Psoas muscle (tissue), 8 donors: ENCODE measurements around the gene PRICKLE1. TPM values are rescaled to one million over a fixed set of nuclear protein-coding genes. Genes with fewer than 3 reads are reported as not detected.

Source experiments
- ATAC-seq, 4 donors: fragments of 200-7000 bp; cut with Tn5 transposase; one replicate each; pipeline ENCODE4 v1.9.1; 2020; ENCODE audit warnings: moderate library complexity in 3 of 4, mild to moderate bottlenecking in 2 of 4
- DNase-seq, 2 donors: peaks; one replicate each; pipeline ENCODE4 v3.0.0-alpha.2; 2020
- H3K27ac ChIP-seq: fragments of 200-600 bp; one replicate; pipeline ENCODE4 v1.8.0; 2022
- H3K27me3 ChIP-seq, 3 donors: fragments of 200-600 bp in 1 of 3; one replicate each; pipeline versions ENCODE4 v1.6.1 to v1.8.0; 2013 to 2022; ENCODE audit warnings: low read length in 2 of 3, mild to moderate bottlenecking in 2 of 3, moderate library complexity in 1 of 3; ENCODE audit not compliant: insufficient read depth in 3 of 3
- H3K36me3 ChIP-seq, 2 donors: fragments of 200-600 bp in 1 of 2; one replicate each; pipeline versions ENCODE4 v1.6.1 to v1.8.0; 2013 to 2022; ENCODE audit warnings: low read depth in 1 of 2, mild to moderate bottlenecking in 1 of 2, moderate library complexity in 1 of 2; ENCODE audit not compliant: insufficient read depth in 1 of 2
- H3K4me1 ChIP-seq: fragments of 200-600 bp; one replicate; pipeline ENCODE4 v1.8.0; 2022
- H3K4me3 ChIP-seq: fragments of 200-600 bp; one replicate; pipeline ENCODE4 v1.8.0; 2022; ENCODE audit warnings: mild to moderate bottlenecking
- H3K9me3 ChIP-seq: fragments of 200-600 bp; one replicate; pipeline ENCODE4 v1.8.0; 2022
- WGBS, 3 donors: extraction: QIAGEN DNeasy Blood & Tissue Kit; methylation state at CpG; one replicate each; pipeline versions ENCODE4 v1.1.6 to v1.1.7; 2013; 5-methylcytosine and 5-hydroxymethylcytosine counted together
- intact Hi-C, 2 donors: fragments of 100-400 bp; cut with DNase I; formaldehyde crosslinking; loops; one replicate each; pipeline versions ENCODE4 v1.11.0 to v1.14.2; 2022
- polyA plus RNA-seq, 3 donors: library from polyadenylated mRNA; stranded (reverse); fragments of 200-250 nt; gene quantifications; one replicate each; pipeline ENCODE4 v1.2.3, GENCODE V29; 2013
- total RNA-seq, 4 donors: library from RNA; stranded (reverse); fragmentation: NEBNext Ultra II Directional in 2 of 4; extraction: Animal tissue kit (Norgen Biotek cat#: 25700) in 2 of 4; gene quantifications; one replicate each; pipeline versions ENCODE4 v1.2.1 to v1.2.4, GENCODE V29; 2021 to 2023
- TF ChIP-seq, protein P1 (sequence below): fragments of 200-600 bp; IDR thresholded peaks from one replicate; pipeline ENCODE4 v1.8.0; 2022; ENCODE audit warnings: antibody characterized with exemption
- donor health status: healthy with polysubstance abuse.
- donor health status: DM: no; HTN: no; CAD: no; lungs with moderate emphysema.
- donor health status: Bipolar disorder and iron deficiency.
- donor health status: healthy.
- donor health status: DM: yes; HTN: yes; CAD: no.
- donor health status: DM: no; HTN: no; CAD: no.
- donor health status: DM: no; HTN: no; CAD: no.
- donor health status: DM: yes; HTN: yes; CAD: no.

Gene PRICKLE1
- total and polyA plus RNA-seq, 7 donors, result 0.37 to 7.6 (median 1.7) TPM

DNA sequence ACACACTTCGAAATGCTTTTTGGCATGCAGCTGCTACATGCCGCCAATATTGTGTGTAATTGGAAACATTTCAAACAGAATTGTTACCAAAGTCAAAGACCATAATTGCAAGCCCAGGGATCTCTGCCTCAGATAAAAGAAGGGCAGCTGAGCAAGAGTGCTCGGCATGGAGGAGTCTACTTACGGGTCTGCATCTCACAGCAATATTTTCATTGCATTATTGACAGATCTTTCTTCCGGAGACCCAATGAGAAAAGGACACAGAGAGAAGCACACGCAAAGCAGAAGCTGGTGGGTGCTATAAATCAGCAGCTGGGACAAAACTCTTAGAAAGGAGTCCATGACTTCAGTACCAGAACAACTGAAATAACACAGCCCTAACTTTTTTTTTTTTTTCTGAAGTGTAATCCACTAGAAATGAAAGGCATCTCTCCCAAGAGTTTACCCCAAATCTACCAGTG, 4.9 kb downstream of the PRICKLE1 start:
- Histone ChIP-seq H3K9me3 (no peaks in the 10 kb centered on the region), H3K4me1 (peaks cover 11% of the 10 kb centered on the region), H3K4me3 (peak overlapping the region; percentile 6), H3K27me3 (no peaks in the 10 kb centered on the region), H3K36me3 (no peaks in the 10 kb centered on the region), H3K27ac (no peak overlapping the region)
- intact Hi-C loops, result loop anchor here in 1 of 2 donors (10.0 kb wide), 1 partner anchor 160 kb away; no protein-coding TSS in a partner anchor
- no peak for DNase-seq
- no peak for ATAC-seq
- WGBS, 3 donors, result 23 to 30% (median 28%) methylated on average over 6 of the region's 6 CpGs
- TF ChIP-seq, protein P1, sequence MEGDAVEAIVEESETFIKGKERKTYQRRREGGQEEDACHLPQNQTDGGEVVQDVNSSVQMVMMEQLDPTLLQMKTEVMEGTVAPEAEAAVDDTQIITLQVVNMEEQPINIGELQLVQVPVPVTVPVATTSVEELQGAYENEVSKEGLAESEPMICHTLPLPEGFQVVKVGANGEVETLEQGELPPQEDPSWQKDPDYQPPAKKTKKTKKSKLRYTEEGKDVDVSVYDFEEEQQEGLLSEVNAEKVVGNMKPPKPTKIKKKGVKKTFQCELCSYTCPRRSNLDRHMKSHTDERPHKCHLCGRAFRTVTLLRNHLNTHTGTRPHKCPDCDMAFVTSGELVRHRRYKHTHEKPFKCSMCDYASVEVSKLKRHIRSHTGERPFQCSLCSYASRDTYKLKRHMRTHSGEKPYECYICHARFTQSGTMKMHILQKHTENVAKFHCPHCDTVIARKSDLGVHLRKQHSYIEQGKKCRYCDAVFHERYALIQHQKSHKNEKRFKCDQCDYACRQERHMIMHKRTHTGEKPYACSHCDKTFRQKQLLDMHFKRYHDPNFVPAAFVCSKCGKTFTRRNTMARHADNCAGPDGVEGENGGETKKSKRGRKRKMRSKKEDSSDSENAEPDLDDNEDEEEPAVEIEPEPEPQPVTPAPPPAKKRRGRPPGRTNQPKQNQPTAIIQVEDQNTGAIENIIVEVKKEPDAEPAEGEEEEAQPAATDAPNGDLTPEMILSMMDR, result no peak

DNA sequence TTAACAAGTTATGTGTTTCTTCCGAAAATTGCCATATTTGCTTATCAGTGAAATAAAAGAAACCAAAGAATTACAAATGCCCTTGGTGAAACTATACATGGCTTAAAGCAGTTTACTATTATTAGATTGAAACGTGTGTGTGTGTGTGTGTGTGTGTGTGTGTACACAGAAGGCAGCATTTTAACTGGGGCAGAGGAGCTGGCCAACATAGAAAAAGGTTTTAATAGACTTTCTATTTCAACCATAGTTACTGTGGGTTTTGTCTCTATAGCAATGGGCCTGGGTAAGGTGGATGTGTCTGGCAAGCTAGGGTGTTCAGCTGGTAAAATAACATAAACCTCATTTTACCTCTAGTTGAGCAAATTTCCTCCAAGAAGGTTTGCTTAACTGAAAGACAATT, 6.5 kb downstream of the PRICKLE1 start:
- no peak overlapping the region for H3K27ac ChIP-seq
- no peaks in the 10 kb centered on the region for H3K27me3 ChIP-seq
- intact Hi-C loops, result loop anchor here in 1 of 2 donors (10.0 kb wide), 1 partner anchor 162 kb away; no protein-coding TSS in a partner anchor
- no peak for ATAC-seq
- no peaks in the 10 kb centered on the region for H3K36me3 ChIP-seq
- TF ChIP-seq, protein P1, result no peak
- WGBS, 3 donors, result 44 to 61% (median 53%) methylated on average over 2 of the region's 2 CpGs
- no peak for DNase-seq
- no peaks in the 10 kb centered on the region for H3K9me3 ChIP-seq
- peaks cover 11% of the 10 kb centered on the region for H3K4me1 ChIP-seq
- no peak overlapping the region for H3K4me3 ChIP-seq

DNA sequence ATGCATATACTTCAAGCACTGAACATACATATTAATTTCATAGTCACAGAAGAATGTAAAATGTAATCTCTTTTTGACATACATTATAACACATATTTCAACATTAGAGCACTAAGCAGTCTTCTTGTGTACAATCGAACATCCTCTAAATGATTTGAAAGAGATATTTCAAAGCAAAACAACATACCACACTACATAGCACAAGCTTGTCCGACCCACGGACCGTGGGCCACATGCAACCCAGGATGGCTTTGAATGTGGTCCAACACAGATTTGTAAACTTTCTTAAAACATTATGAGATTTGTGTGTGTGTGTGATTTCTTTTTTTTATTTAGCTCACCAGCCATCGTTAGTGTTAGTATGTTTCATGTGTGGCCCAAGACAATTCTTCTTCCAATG, 7.0 kb downstream of the PRICKLE1 start:
- H3K36me3 ChIP-seq, result no peaks in the 10 kb centered on the region
- no peak overlapping the region for H3K27ac ChIP-seq
- peaks cover 11% of the 10 kb centered on the region for H3K4me1 ChIP-seq
- intact Hi-C loops, result loop anchor here in 1 of 2 donors (10.0 kb wide), 1 partner anchor 162 kb away; no protein-coding TSS in a partner anchor
- ATAC-seq (no peak), DNase-seq (no peak)
- TF ChIP-seq, protein P1, result no peak
- H3K4me3 ChIP-seq, result no peak overlapping the region
- no peaks in the 10 kb centered on the region for H3K9me3 ChIP-seq
- no peaks in the 10 kb centered on the region for H3K27me3 ChIP-seq
- 50 to 60% (median 55%) methylated on average over 5 of the region's 5 CpGs for WGBS, 3 donors

DNA sequence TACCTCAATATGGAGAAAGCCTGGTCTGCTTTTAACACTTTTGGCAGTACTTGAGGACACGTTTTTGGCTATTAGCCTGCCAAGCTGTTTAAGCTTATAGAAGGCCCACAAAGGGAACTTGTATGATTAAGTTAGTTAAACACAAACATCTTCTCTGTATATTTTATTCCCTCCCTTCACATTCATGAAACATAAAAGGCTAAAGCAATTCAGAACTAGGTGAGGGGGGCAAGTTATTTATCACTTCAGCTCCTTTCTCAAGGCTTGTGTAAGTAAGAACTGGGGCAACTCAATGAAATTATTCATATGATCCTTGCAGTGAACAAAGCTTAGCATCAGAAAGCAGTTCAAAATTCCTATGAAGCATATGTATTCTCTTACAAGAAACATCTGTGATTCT, 7.5 kb downstream of the PRICKLE1 start:
- DNase-seq (no peak), ATAC-seq (no peak)
- H3K27me3 ChIP-seq, result no peaks in the 10 kb centered on the region
- no peak overlapping the region for H3K27ac ChIP-seq
- peaks cover 11% of the 10 kb centered on the region for H3K4me1 ChIP-seq
- 34 to 42% (median 41%) methylated on average over 1 of the region's 1 CpG for WGBS, 3 donors
- TF ChIP-seq, protein P1, result no peak
- H3K4me3 ChIP-seq, result no peak overlapping the region
- no peaks in the 10 kb centered on the region for H3K36me3 ChIP-seq
- intact Hi-C loops, result loop anchor here in 1 of 2 donors (10.0 kb wide), 1 partner anchor 163 kb away; no protein-coding TSS in a partner anchor
- H3K9me3 ChIP-seq, result no peaks in the 10 kb centered on the region

DNA sequence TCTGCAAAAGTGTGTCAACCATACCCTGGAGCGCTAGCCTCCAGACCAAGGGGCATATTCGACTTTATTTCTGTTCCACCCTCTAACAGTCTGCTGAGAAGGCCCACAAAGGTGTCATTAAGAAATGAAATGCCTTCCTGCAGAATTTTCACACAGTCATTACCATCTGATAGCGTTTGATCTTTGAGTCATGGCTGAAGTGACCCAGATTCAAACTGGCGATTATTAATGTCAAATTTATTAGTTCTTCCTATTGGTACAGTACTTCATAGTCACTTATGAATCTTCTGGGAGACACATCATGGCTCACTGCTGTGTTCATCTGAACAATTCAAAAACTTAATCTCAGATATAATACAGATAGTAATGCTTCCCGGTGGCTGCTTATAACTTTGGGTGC, 13.2 kb downstream of the PRICKLE1 start:
- TF ChIP-seq, protein P1, result no peak
- no peaks in the 10 kb centered on the region for H3K27me3 ChIP-seq
- no peak overlapping the region for H3K4me3 ChIP-seq
- H3K4me1 ChIP-seq, result no peaks in the 10 kb centered on the region
- intact Hi-C loops, result no loop called here
- no peak overlapping the region for H3K27ac ChIP-seq
- DNase-seq (no peak), ATAC-seq (no peak)
- H3K9me3 ChIP-seq, result no peaks in the 10 kb centered on the region
- WGBS, 3 donors, result 72 to 82% (median 76%) methylated on average over 5 of the region's 5 CpGs
- no peaks in the 10 kb centered on the region for H3K36me3 ChIP-seq
